GM12878 (cell line): ENCODE results near the gene HTR3A. TPM values are rescaled to one million over a fixed set of nuclear protein-coding genes. Genes with fewer than 3 reads are reported as not detected.

ENCODE experiments used
- ATAC-seq: fragments of 200-7000 bp; cut with Tn5 transposase; 3 replicates; pipeline ENCODE4 v1.9.1; 2020; ENCODE audit warnings: mild to moderate bottlenecking, moderate library complexity
- BruUV-seq: library from RNA; stranded (reverse); fragments of 400-500 nt; replicated peaks from 2 replicates; lab custom pipeline; 2021; lab: Mats Ljungman, UMichigan
- CTCF ChIA-PET: fragments of 300-600 bp; sonication (Branson Sonifier 250); formaldehyde crosslinking; extraction: SDS; loops from one replicate; lab custom pipeline; 2021; ENCODE audit warnings: inconsistent platforms; lab: Yijun Ruan, JAX
- POLR2A ChIA-PET: fragments of 350-600 bp; formaldehyde crosslinking; extraction: SDS; loops from one replicate; lab custom pipeline; 2021; ENCODE audit warnings: inconsistent platforms; lab: Charles Lee
- RAD21 ChIA-PET: fragments of 300-600 bp; sonication (Branson Sonifier 250); formaldehyde crosslinking; loops from one replicate; lab custom pipeline; 2023; ENCODE audit warnings: antibody characterized with exemption; ENCODE audit not compliant: unreplicated experiment; lab: Charles Lee
- SMC1A ChIA-PET: fragments of 300-600 bp; sonication (Branson Sonifier 250); formaldehyde crosslinking; loops from one replicate; lab custom pipeline; 2023; ENCODE audit not compliant: unreplicated experiment, uncharacterized antibody; lab: Charles Lee
- DNase-seq: peaks from one replicate; pipeline ENCODE4 v3.0.0-alpha.2; 2011; ENCODE audit warnings: low read depth, low spot score
- FAIRE-seq: peaks from 3 replicates; lab custom pipeline; 2011; peaks lifted over from hg19 to GRCh38; lab: Jason Lieb, UNC
- H2AFZ ChIP-seq: 2 replicates; pipeline ENCODE4 v1.6.0; 2011; ENCODE audit warnings: low read depth, low read length, control low read depth; ENCODE audit not compliant: control insufficient read depth
- H3K27ac ChIP-seq: 2 replicates; pipeline ENCODE4 v1.5.1; 2011; ENCODE audit warnings: control low read depth; ENCODE audit not compliant: control insufficient read depth, insufficient read depth
- H3K27me3 ChIP-seq, 2 experiments: replicated peaks in 1 of 2; 2 replicates each; pipeline versions ENCODE4 v1.6.0 to v1.6.1; 2011; ENCODE audit warnings: low read length in 1 of 2; ENCODE audit not compliant: control insufficient read depth in 2 of 2, insufficient read depth in 2 of 2
- H3K36me3 ChIP-seq, 2 experiments: 2 replicates each; pipeline ENCODE4 v1.5.1; 2011; ENCODE audit warnings: low read length in 1 of 2; ENCODE audit not compliant: control insufficient read depth in 2 of 2, insufficient read depth in 2 of 2
- H3K4me1 ChIP-seq: 2 replicates; pipeline ENCODE4 v1.6.1; 2011; ENCODE audit warnings: mild to moderate bottlenecking, low read length, moderate library complexity, mixed read lengths; ENCODE audit not compliant: control insufficient read depth, insufficient read depth
- H3K4me2 ChIP-seq: 2 replicates; pipeline ENCODE4 v1.6.0; 2011; ENCODE audit warnings: control low read depth; ENCODE audit not compliant: control insufficient read depth, insufficient read depth
- H3K4me3 ChIP-seq: fragments of 200-600 bp; sonication (generic); 2 replicates; pipeline ENCODE4 v1.5.1; 2016
- H3K79me2 ChIP-seq: 2 replicates; pipeline ENCODE4 v1.6.0; 2011; ENCODE audit warnings: low read length; ENCODE audit not compliant: control insufficient read depth, insufficient read depth
- H3K9ac ChIP-seq: 2 replicates; pipeline ENCODE4 v1.8.0; 2011; ENCODE audit warnings: low read length, control low read depth, mixed read lengths; ENCODE audit not compliant: control insufficient read depth, insufficient read depth
- H3K9me3 ChIP-seq: replicated peaks from 3 replicates; pipeline ENCODE4 v1.5.1; 2011; ENCODE audit warnings: mild to moderate bottlenecking, low read length; ENCODE audit not compliant: control insufficient read depth, insufficient read depth
- H4K20me1 ChIP-seq: 2 replicates; pipeline ENCODE4 v1.6.0; 2011; ENCODE audit not compliant: control insufficient read depth, insufficient read depth
- ATF7 ChIP-seq: fragments of 450-650 bp; IDR thresholded peaks from 2 replicates; pipeline ENCODE4 v1.6.1; 2016; ENCODE audit warnings: low read depth, mild to moderate bottlenecking
- CBX5 ChIP-seq: sonication (generic); IDR thresholded peaks from 2 replicates; pipeline ENCODE4 v1.6.1; 2016; ENCODE audit warnings: low read depth, moderate library complexity, mild to moderate bottlenecking, inconsistent platforms
- EED ChIP-seq: sonication (generic); IDR thresholded peaks from 2 replicates; pipeline ENCODE4 v1.6.1; 2016; ENCODE audit warnings: antibody characterized with exemption, low read depth
- EZH2 ChIP-seq: IDR thresholded peaks from 2 replicates; pipeline ENCODE4 v1.6.1; 2012; ENCODE audit warnings: low read depth, mild to moderate bottlenecking, control low read depth, inconsistent platforms, low read length, borderline replicate concordance; ENCODE audit not compliant: control insufficient read depth
- HDGF ChIP-seq: fragments of 450-650 bp; IDR thresholded peaks from 2 replicates; pipeline ENCODE4 v1.6.1; 2016; ENCODE audit warnings: antibody characterized with exemption
- NR2C2 ChIP-seq: IDR thresholded peaks from 2 replicates; pipeline ENCODE4 v1.6.1; 2011; ENCODE audit warnings: borderline replicate concordance, low read depth; ENCODE audit not compliant: control insufficient read depth, insufficient read length
- NRF1 ChIP-seq: conservative IDR thresholded peaks from 2 replicates; pipeline ENCODE4 v1.6.1; 2011; ENCODE audit warnings: mild to moderate bottlenecking, low read depth, low read length, improper control_type of control experiment
- PML ChIP-seq: IDR thresholded peaks from 2 replicates; pipeline ENCODE4 v1.6.1; 2012; ENCODE audit warnings: low read length, inconsistent platforms
- SMAD5 ChIP-seq: IDR thresholded peaks from 2 replicates; pipeline ENCODE4 v1.6.1; 2016; ENCODE audit warnings: antibody characterized with exemption, low read depth
- TCF12 ChIP-seq: IDR thresholded peaks from 2 replicates; pipeline ENCODE4 v1.6.1; 2011; ENCODE audit warnings: low read depth, mild to moderate bottlenecking, low read length
- ZNF622 ChIP-seq: fragments of 450-650 bp; IDR thresholded peaks from 2 replicates; pipeline ENCODE4 v1.6.1; 2017; ENCODE audit warnings: mild to moderate bottlenecking, inconsistent platforms
- WGBS: methylation state at CpG from one replicate; pipeline ENCODE4 v1.1.6; 2016; ENCODE audit warnings: low lambda C conversion rate; ENCODE audit not compliant: insufficient replicate concordance, insufficient coverage; ENCODE audit errors: missing lambda C conversion rate; 5-methylcytosine and 5-hydroxymethylcytosine counted together
- in situ Hi-C: fragments of 300-500 bp; cut with MboI; formaldehyde crosslinking; loops from 9 replicates; pipeline ENCODE4 v1.14.3; 2018; ENCODE audit warnings: mixed read lengths
- intact Hi-C: fragments of 100-400 bp; cut with micrococcal nuclease; formaldehyde crosslinking; loops from one replicate; pipeline ENCODE4 v1.14.2; 2022; ENCODE audit not compliant: unreplicated experiment
- polyA plus RNA-seq, 11 experiments: library from polyadenylated mRNA; depleted of rRNA in 4 of 11; unstranded in 6 of 11; stranded (reverse) in 5 of 11; fragments of >200 nt; fragmentation: Nextera tagmentation in 4 of 11; fragmentation: Illumina TruSeq in 1 of 11; extraction: Ambion mirVana in 4 of 11; extraction: Trizol in 1 of 11; gene quantifications; 1 replicate in 1 of 11; 2 replicates in 10 of 11; pipeline versions ENCODE4 v1.2.1 to v1.2.3, GENCODE V29; 2011 to 2016; ENCODE audit warnings: inconsistent platforms in 2 of 11, missing spikeins in 2 of 11, low read depth in 1 of 11
- total RNA-seq, 4 experiments: library from RNA; depleted of rRNA in 3 of 4; stranded (reverse); fragments of >200 nt in 3 of 4; fragmentation: Illumina TruSeq in 1 of 4; extraction: Trizol in 1 of 4; gene quantifications; 2 replicates each; pipeline versions ENCODE4 v1.2.1 to v1.2.3, GENCODE V29; 2013 to 2021
- TF ChIP-seq, protein P1 (sequence below): IDR thresholded peaks from 2 replicates; pipeline ENCODE4 v1.6.1; 2011; ENCODE audit warnings: borderline replicate concordance, low read depth, mild to moderate bottlenecking, moderate library complexity, mixed read lengths, low read length; ENCODE audit not compliant: insufficient read depth; ENCODE audit errors: extremely low read length

HTR3A gene
- total and polyA plus RNA-seq, 10 of the 15 experiments (the other 5 are each of a cell fraction or from before 2014, with no cell fraction given), result not detected

DNA sequence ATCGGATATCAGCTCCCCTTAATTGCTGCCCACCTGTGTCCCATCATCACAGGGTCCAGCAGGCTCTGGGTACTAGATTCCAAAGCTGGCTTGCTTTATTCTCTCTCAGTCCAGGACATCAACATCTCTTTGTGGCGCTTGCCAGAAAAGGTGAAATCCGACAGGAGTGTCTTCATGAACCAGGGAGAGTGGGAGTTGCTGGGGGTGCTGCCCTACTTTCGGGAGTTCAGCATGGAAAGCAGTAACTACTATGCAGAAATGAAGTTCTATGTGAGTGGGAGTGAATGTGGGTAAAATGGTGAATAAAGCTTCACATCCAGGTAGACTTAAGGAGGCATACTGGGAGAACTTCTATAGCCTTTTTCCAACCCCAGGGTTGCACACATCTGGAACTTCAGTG, 11.0 kb downstream of the HTR3A start:
- H3K4me2 ChIP-seq, result no peak overlapping the region
- H3K9ac ChIP-seq, result no peak overlapping the region
- no peaks in the 10 kb centered on the region for H4K20me1 ChIP-seq
- H3K9me3 ChIP-seq, result no peaks in the 10 kb centered on the region
- SMC1A ChIA-PET, result no interaction called here
- H3K27me3 ChIP-seq, result peaks cover 3 to 5% of the 10 kb centered on the region in 2 experiments
- WGBS, result 5% methylated on average over 4 of the region's 4 CpGs
- no peaks in the 10 kb centered on the region for H3K36me3 ChIP-seq
- H3K79me2 ChIP-seq, result no peaks in the 10 kb centered on the region
- RAD21 ChIA-PET, result no interaction called here
- H3K27ac ChIP-seq, result no peak overlapping the region
- intact Hi-C loops, result no loop called here
- in situ Hi-C loops, result no loop called here
- POLR2A ChIA-PET, result no interaction called here
- ATAC-seq (no peak), DNase-seq (no peak), FAIRE-seq (no peak)
- H3K4me1 ChIP-seq, result no peaks in the 10 kb centered on the region
- no peak overlapping the region for H3K4me3 ChIP-seq
- no TSS peak for BruUV-seq
- no peak for TF ChIP-seq ATF7
- TF ChIP-seq PML, result no peak
- no peak for TF ChIP-seq HDGF
- TF ChIP-seq EED, result no peak
- TF ChIP-seq NRF1, result no peak
- no peak for TF ChIP-seq TCF12
- TF ChIP-seq CBX5, result no peak
- no peak for TF ChIP-seq NR2C2
- no peak for TF ChIP-seq EZH2
- TF ChIP-seq SMAD5, result no peak
- TF ChIP-seq ZNF622, result no peak
- TF ChIP-seq, protein P1, sequence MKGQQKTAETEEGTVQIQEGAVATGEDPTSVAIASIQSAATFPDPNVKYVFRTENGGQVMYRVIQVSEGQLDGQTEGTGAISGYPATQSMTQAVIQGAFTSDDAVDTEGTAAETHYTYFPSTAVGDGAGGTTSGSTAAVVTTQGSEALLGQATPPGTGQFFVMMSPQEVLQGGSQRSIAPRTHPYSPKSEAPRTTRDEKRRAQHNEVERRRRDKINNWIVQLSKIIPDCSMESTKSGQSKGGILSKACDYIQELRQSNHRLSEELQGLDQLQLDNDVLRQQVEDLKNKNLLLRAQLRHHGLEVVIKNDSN, result no peak
- TF ChIP-seq, all 136 proteins: peak for 0
- CTCF ChIA-PET, result no interaction called here
- H2AFZ ChIP-seq, result no peak overlapping the region
